H1 (cell line): Measurements from ENCODE around the gene TOM1L2. TPM values are rescaled to one million over a fixed set of nuclear protein-coding genes. Genes with fewer than 3 reads are reported as not detected.

Experiments used
- CBX5 ChIP-seq: fragments of 300-800, 300-1000 bp; sonication (generic); IDR thresholded peaks from 2 replicates; pipeline ENCODE4 v1.7.1; 2016; ENCODE audit warnings: antibody characterized with exemption, low read length, low read depth
- CHD2 ChIP-seq: IDR thresholded peaks from 2 replicates; pipeline ENCODE4 v1.6.1; 2012; ENCODE audit warnings: low read length, improper control_type of control experiment
- JUN ChIP-seq: IDR thresholded peaks from 2 replicates; pipeline ENCODE4 v1.6.1; 2011; ENCODE audit warnings: low read depth, mild to moderate bottlenecking, improper control_type of control experiment, low read length
- SAP30 ChIP-seq: fragments of 300-600 bp; sonication (generic); IDR thresholded peaks from 2 replicates; pipeline ENCODE4 v1.7.1; 2012; ENCODE audit warnings: low read length, moderate library complexity, mild to moderate bottlenecking, inconsistent platforms; ENCODE audit not compliant: insufficient read depth, insufficient replicate concordance
- polyA plus RNA-seq, 7 experiments: library from polyadenylated mRNA; depleted of rRNA in 3 of 7; stranded (reverse) in 5 of 7; unstranded in 2 of 7; fragments of >200 nt in 5 of 7; fragments of 200-250 nt in 2 of 7; gene quantifications; 1 replicate in 5 of 7; 2 replicates in 1 of 7; 4 replicates in 1 of 7; pipeline versions ENCODE4 v1.2.1 to v1.2.3, GENCODE V29; 2011 to 2013; ENCODE audit warnings: missing spikeins in 2 of 7, mixed read lengths in 2 of 7
- total RNA-seq: library from RNA; stranded (reverse); fragmentation: NEBNext Ultra II Directional; extraction: Animal tissue kit (Norgen Biotek cat#: 25700); gene quantifications from 2 replicates; pipeline ENCODE4 v1.2.1, GENCODE V29; 2021
- TF ChIP-seq, protein P1 (sequence below), 3 experiments: IDR thresholded peaks; 1 replicate in 2 of 3; 2 replicates in 1 of 3; pipeline versions ENCODE4 v1.5.1 to v1.6.1; 2011; ENCODE audit warnings: low read length in 3 of 3, mild to moderate bottlenecking in 3 of 3, inconsistent platforms in 2 of 3, low read depth in 1 of 3, moderate library complexity in 1 of 3; ENCODE audit not compliant: insufficient read depth in 1 of 3; ENCODE audit errors: control extremely low read depth in 1 of 3
- TF ChIP-seq, protein P2 (sequence below): IDR thresholded peaks from 2 replicates; pipeline ENCODE4 v1.6.1; 2012; ENCODE audit warnings: low read length, inconsistent platforms

The TOM1L2 gene
- total and polyA plus RNA-seq, 2 of the 8 experiments (the other 6 are each of a cell fraction or from before 2014, with no cell fraction given), result 2.0 to 3.4 TPM

DNA sequence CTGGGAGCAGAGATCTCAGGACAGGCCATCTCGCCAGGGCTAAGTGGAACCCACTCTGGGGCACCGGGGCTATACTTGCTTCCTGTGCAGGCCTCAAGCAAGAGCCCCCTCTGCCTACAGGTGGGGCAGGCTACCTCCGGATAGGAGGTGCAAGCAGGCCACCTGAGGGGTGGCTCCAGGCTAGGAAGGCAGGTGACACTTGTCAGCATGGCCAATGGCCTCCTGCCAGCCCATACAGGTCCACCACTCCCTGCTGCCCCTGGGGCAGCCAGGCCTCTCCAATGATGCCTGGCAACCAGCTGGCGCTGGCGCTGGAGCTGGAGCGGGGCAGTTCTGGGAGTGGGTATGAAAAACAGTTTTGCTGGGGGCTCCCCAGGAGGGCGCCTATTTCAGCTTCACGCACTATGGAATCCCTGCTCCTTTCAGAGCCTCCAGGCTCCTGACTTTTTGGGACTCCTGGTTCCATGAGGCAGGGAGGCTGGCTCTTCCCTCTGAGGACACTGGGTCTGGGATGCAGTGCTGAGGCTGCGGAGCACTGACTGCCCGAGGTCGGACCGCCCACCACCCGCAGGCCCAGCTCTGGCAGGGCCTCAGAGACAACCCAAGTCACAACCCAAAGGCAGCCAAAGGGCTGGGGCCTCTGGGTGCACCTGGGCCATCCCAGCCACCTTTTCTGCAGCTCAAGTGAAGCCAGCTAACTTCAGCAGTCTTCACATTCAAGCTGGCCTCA lies 127.0 kb downstream of the TOM1L2 start (continued):
- TF ChIP-seq, protein P1, sequence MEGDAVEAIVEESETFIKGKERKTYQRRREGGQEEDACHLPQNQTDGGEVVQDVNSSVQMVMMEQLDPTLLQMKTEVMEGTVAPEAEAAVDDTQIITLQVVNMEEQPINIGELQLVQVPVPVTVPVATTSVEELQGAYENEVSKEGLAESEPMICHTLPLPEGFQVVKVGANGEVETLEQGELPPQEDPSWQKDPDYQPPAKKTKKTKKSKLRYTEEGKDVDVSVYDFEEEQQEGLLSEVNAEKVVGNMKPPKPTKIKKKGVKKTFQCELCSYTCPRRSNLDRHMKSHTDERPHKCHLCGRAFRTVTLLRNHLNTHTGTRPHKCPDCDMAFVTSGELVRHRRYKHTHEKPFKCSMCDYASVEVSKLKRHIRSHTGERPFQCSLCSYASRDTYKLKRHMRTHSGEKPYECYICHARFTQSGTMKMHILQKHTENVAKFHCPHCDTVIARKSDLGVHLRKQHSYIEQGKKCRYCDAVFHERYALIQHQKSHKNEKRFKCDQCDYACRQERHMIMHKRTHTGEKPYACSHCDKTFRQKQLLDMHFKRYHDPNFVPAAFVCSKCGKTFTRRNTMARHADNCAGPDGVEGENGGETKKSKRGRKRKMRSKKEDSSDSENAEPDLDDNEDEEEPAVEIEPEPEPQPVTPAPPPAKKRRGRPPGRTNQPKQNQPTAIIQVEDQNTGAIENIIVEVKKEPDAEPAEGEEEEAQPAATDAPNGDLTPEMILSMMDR (IDR thresholded peaks at IDR 0.05; ENCODE audit: control extremely low read depth in 1 of 3, insufficient read depth in 1 of 3, low read depth in 1 of 3, low read length in 3 of 3), result no peak
- no peak for TF ChIP-seq JUN
- no peak for TF ChIP-seq CBX5
- TF ChIP-seq, protein P2, sequence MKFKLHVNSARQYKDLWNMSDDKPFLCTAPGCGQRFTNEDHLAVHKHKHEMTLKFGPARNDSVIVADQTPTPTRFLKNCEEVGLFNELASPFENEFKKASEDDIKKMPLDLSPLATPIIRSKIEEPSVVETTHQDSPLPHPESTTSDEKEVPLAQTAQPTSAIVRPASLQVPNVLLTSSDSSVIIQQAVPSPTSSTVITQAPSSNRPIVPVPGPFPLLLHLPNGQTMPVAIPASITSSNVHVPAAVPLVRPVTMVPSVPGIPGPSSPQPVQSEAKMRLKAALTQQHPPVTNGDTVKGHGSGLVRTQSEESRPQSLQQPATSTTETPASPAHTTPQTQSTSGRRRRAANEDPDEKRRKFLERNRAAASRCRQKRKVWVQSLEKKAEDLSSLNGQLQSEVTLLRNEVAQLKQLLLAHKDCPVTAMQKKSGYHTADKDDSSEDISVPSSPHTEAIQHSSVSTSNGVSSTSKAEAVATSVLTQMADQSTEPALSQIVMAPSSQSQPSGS, result no peak
- no peak for TF ChIP-seq SAP30
- TF ChIP-seq CHD2, result no peak
